Measurements from ENCODE around the gene SDCCAG8. TPM values are rescaled to one million over a fixed set of nuclear protein-coding genes. Genes with fewer than 3 reads are reported as not detected.

Gene SDCCAG8
- total and polyA plus RNA-seq, 8 donors = 24.3 to 37.1 (median 30.0) TPM

GRCh38 chr1:243449373-243449772, 193.5 kb downstream of the SDCCAG8 start:
- Histone ChIP-seq H3K9me3 (no peaks in the 10 kb centered on the region), H3K27ac (no peak overlapping the region), H3K4me3 (no peak overlapping the region), H3K27me3 (no peaks in the 10 kb centered on the region), H3K4me1 (no peaks in the 10 kb centered on the region), H3K36me3 (no peaks in the 10 kb centered on the region)
- 87 to 91% methylated on average over 6 of the region's 6 CpGs for WGBS, 2 donors
- ATAC-seq (no peak), DNase-seq (no peak), FAIRE-seq (no peak)
- intact Hi-C loops (cut with DNase I) = no loop called here
- TF ChIP-seq CTCF (IDR thresholded peaks at IDR 0.05) = no peak

GRCh38 chr1:243452092-243452491, 196.3 kb downstream of the SDCCAG8 start:
- Histone ChIP-seq H3K4me1 (no peaks in the 10 kb centered on the region), H3K4me3 (no peak overlapping the region), H3K36me3 (no peaks in the 10 kb centered on the region), H3K27me3 (no peaks in the 10 kb centered on the region), H3K9me3 (no peaks in the 10 kb centered on the region), H3K27ac (no peak overlapping the region)
- FAIRE-seq = no peak
- TF ChIP-seq CTCF (IDR thresholded peaks at IDR 0.05) = no peak
- no peak for DNase-seq
- intact Hi-C loops (cut with DNase I) = no loop called here
- WGBS, 2 donors = 90 to 94% methylated on average over 2 of the region's 2 CpGs
- ATAC-seq = peak in 1 of 4 donors; percentile 32

- FAIRE-seq (no peak), ATAC-seq (no peak)
- H3K4me1 ChIP-seq = no peaks in the 10 kb centered on the region
These were observed 198.6 kb downstream of the SDCCAG8 start for GRCh38 chr1:243454328-243454997.

GRCh38 chr1:243455760-243456651, 200.2 kb downstream of the SDCCAG8 start:
- no peak for DNase-seq
- WGBS, 2 donors = 82 to 83% methylated on average over 11 of the region's 11 CpGs
- Histone ChIP-seq H3K9me3 (no peaks in the 10 kb centered on the region), H3K36me3 (no peaks in the 10 kb centered on the region), H3K27ac (no peak overlapping the region), H3K27me3 (no peaks in the 10 kb centered on the region), H3K4me1 (no peaks in the 10 kb centered on the region), H3K4me3 (no peak overlapping the region)
- no peak for FAIRE-seq
- no peak for TF ChIP-seq CTCF (IDR thresholded peaks at IDR 0.05)
- no peak for ATAC-seq
- intact Hi-C loops (cut with DNase I) = no loop called here

More at GRCh38 chr1:243454328-243454997, 198.6 kb downstream of the SDCCAG8 start:
- intact Hi-C loops (cut with DNase I) = no loop called here
- H3K4me3 ChIP-seq = no peak overlapping the region
- TF ChIP-seq CTCF (IDR thresholded peaks at IDR 0.05) = no peak
- 84 to 88% methylated on average over 17 of the region's 17 CpGs for WGBS, 2 donors
- no peaks in the 10 kb centered on the region for H3K27me3 ChIP-seq
- no peaks in the 10 kb centered on the region for H3K36me3 ChIP-seq
- no peaks in the 10 kb centered on the region for H3K9me3 ChIP-seq
- no peak overlapping the region for H3K27ac ChIP-seq
- DNase-seq = no peak
